ENCODE measurements around the gene ZNF532.
A peak's percentile ranks its signal among the peaks of the same experiment; 100 is the strongest.

Gene ZNF532

DNA sequence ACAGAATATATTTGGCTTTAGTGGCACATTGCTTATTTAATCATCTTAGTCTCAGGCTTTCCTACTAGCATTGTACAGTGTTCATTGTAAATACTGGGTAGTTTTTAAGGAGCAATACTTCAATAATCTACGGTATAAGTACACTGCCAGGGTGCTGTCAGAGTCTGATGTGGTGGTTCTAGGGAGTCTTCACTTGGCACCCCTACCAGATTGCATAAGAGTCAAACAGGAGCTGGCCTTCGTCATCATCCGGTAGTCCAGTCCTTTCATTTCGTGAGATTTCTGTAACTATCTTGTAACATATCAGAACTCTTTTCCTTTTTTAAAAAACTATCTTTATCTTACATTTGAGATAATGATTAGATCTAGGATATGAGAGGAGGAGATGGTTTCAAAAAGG is 91.1 kb downstream of the ZNF532 start:
- H3K27ac ChIP-seq (ENCODE audit: low read depth, low read length, severe bottlenecking) = no peak overlapping the region
- 100% methylated on average over 1 of the region's 4 CpGs; no CpG with 5 or more reads in 1 of the 2 experiments for WGBS, 2 experiments (ENCODE audit: insufficient coverage in 2 of 2)
- H3K36me3 ChIP-seq (ENCODE audit: control insufficient read depth, insufficient read depth, low read length) = peaks cover 66% of the 10 kb centered on the region
- H3K4me1 ChIP-seq (ENCODE audit: control insufficient read depth, insufficient read depth, low read length, poor library complexity, severe bottlenecking) = peaks cover 18% of the 10 kb centered on the region
- no peak overlapping the region for H3K4me3 ChIP-seq (ENCODE audit: extremely low read depth, insufficient read depth, low read length, poor library complexity, severe bottlenecking)
- no peaks in the 10 kb centered on the region for H3K9me3 ChIP-seq (ENCODE audit: control insufficient read depth, low read length)

DNA sequence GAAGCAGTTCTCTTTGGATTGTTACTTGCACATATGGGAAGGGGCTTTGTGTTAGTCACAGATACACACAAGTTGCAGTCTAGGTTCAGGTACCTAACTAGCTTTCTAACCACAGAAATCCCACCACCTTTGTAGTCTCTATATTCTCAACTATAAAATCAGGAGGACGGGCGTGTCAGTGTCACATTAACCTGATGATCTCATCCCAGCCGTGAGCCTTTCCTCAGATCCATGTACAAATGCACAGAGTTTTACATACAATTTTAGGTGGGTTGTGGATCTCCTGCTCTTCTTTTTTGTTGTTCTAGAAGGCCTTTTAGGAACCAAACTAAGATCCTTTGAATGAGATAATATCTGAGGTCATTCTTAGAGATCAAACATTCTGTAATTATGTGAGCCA is 94.0 kb downstream of the ZNF532 start:
- Histone ChIP-seq H3K36me3 (ENCODE audit: control insufficient read depth, insufficient read depth, low read length) (peaks cover 69% of the 10 kb centered on the region), H3K4me1 (ENCODE audit: control insufficient read depth, insufficient read depth, low read length, poor library complexity, severe bottlenecking) (no peaks in the 10 kb centered on the region), H3K27ac (ENCODE audit: low read depth, low read length, severe bottlenecking) (no peak overlapping the region), H3K9me3 (ENCODE audit: control insufficient read depth, low read length) (no peaks in the 10 kb centered on the region), H3K4me3 (ENCODE audit: extremely low read depth, insufficient read depth, low read length, poor library complexity, severe bottlenecking) (no peak overlapping the region)
- 93% methylated on average over 3 of the region's 3 CpGs; no CpG with 5 or more reads in 1 of the 2 experiments for WGBS, 2 experiments (ENCODE audit: insufficient coverage in 2 of 2)

DNA sequence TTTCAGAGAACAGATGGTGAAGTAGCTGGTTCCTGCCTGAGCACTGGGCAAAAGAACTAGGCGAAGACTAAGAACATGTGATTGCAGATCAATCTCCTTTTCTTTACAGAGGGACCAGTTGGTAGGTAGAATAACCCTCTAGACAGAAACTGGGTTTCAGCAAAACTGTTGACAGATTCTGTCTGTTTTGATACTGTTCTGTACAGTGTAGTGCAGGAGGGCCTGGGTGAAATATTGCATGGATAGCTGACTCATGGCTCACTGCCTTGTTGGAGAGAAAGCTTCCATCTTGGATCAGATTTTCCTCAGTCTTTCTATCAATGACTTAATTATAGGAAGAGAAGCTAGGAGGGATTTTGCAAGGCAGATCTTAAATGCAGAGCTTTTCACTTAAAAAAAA is 95.8 kb downstream of the ZNF532 start:
- Histone ChIP-seq H3K4me1 (ENCODE audit: control insufficient read depth, insufficient read depth, low read length, poor library complexity, severe bottlenecking) (peaks cover 5% of the 10 kb centered on the region), H3K4me3 (ENCODE audit: extremely low read depth, insufficient read depth, low read length, poor library complexity, severe bottlenecking) (no peak overlapping the region), H3K9me3 (ENCODE audit: control insufficient read depth, low read length) (no peaks in the 10 kb centered on the region), H3K27ac (ENCODE audit: low read depth, low read length, severe bottlenecking) (no peak overlapping the region), H3K36me3 (ENCODE audit: control insufficient read depth, insufficient read depth, low read length) (peaks cover 55% of the 10 kb centered on the region)
- 100% methylated on average over 1 of the region's 1 CpG; no CpG with 5 or more reads in 1 of the 2 experiments for WGBS, 2 experiments (ENCODE audit: insufficient coverage in 2 of 2)

DNA sequence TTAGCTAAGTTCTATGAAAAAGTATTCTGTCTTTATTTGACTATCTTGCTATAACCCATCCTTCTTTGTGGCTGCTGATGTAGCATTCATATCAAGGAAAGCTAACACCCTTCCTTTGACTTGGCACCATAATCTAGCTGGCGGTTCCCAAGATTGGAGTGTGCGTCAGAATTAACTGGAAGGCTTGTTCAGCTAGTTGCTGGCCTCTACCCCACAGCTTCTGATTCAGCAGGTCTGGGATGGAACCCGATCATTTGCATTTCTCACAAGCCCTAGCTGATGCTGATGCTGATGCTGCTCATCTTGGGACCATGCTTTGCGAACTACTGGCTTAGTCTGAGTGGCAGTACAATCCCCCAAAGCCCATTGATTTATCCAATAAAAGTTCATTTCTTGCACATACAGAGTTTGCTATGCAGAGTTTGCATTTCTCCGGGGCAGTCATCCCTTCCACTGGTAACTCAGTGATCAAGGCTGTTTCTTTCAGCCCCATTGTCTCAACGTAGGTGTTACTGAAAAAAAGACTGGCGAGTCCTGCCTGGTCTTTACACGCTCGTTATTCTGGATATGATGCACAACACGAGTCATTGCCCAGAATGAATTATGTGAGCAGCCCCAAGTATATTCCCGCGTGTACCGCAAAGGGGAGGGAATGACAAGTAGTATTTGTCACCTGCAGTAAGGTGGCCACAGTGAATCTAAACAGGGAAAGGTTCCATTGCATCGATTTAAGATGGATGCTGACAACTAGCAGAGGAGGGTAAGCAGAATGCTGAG is 96.5 kb downstream of the ZNF532 start:
- Histone ChIP-seq H3K4me3 (ENCODE audit: extremely low read depth, insufficient read depth, low read length, poor library complexity, severe bottlenecking) (no peak overlapping the region), H3K36me3 (ENCODE audit: control insufficient read depth, insufficient read depth, low read length) (peaks cover 49% of the 10 kb centered on the region), H3K27ac (ENCODE audit: low read depth, low read length, severe bottlenecking) (no peak overlapping the region), H3K4me1 (ENCODE audit: control insufficient read depth, insufficient read depth, low read length, poor library complexity, severe bottlenecking) (peaks cover 10% of the 10 kb centered on the region), H3K9me3 (ENCODE audit: control insufficient read depth, low read length) (no peaks in the 10 kb centered on the region)
- 94 to 97% methylated on average over 14 of the region's 14 CpGs for WGBS, 2 experiments (ENCODE audit: insufficient coverage in 2 of 2)

DNA sequence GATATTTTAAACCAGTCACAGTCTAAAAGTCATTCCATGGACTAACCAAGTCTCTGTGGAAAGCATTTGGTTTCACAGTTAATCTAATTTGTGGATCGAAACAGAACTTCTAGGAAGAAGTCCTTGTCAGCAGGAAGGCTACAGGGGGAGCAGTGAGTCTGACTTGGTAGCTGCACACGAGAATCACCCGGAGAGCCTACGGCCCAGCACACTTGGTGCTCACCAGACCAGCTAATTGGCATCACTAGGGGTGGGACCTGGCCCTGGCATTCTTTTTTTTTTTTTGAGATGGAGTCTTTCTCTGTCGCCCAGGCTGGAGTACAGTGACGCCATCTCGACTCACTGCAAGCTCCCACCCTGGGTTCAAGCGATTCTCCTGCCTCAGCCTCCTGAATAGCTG is 97.7 kb downstream of the ZNF532 start:
- H3K27ac ChIP-seq (ENCODE audit: low read depth, low read length, severe bottlenecking) = no peak overlapping the region
- H3K4me3 ChIP-seq (ENCODE audit: extremely low read depth, insufficient read depth, low read length, poor library complexity, severe bottlenecking) = no peak overlapping the region
- WGBS, 2 experiments (ENCODE audit: insufficient coverage in 2 of 2) = 78 to 83% methylated on average over 4 of the region's 8 CpGs
- H3K4me1 ChIP-seq (ENCODE audit: control insufficient read depth, insufficient read depth, low read length, poor library complexity, severe bottlenecking) = peaks cover 16% of the 10 kb centered on the region
- peaks cover 52% of the 10 kb centered on the region for H3K36me3 ChIP-seq (ENCODE audit: control insufficient read depth, insufficient read depth, low read length)
- H3K9me3 ChIP-seq (ENCODE audit: control insufficient read depth, low read length) = no peaks in the 10 kb centered on the region

DNA sequence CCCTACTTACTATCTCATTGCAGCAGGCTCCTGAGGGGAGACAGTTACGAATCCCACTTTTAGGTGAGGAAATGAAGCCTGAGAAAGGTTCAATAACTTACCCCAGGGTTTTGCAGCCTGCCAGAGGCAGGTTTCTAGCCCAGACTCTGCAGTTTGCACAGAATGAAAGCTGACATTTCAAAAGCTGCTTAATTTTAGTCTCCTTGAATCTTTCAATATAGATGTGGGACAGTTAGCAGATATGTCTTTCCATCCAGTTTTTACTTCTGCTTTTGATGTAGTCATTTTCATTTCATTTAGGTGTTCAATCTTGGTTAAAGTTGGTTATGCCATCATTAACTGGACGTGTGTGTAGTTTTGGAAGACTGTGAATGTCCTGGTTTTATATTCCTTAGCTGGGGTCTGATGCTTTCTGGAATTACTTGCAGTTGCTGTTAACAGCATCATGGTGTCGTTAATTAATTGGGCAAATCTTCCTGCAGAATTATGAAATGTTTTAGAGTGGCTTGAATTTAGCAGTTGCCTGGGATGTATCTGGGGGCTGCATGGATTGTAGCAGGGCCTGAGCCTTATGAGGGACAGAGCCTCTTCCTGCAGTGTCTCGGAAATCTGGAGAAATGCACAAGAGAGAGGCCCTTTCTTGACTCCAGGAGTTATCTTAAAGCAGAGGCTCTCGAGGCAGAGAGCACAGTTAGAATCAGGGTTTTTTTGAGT is 100.8 kb downstream of the ZNF532 start:
- no peak overlapping the region for H3K4me3 ChIP-seq (ENCODE audit: extremely low read depth, insufficient read depth, low read length, poor library complexity, severe bottlenecking)
- no peaks in the 10 kb centered on the region for H3K9me3 ChIP-seq (ENCODE audit: control insufficient read depth, low read length)

DNA sequence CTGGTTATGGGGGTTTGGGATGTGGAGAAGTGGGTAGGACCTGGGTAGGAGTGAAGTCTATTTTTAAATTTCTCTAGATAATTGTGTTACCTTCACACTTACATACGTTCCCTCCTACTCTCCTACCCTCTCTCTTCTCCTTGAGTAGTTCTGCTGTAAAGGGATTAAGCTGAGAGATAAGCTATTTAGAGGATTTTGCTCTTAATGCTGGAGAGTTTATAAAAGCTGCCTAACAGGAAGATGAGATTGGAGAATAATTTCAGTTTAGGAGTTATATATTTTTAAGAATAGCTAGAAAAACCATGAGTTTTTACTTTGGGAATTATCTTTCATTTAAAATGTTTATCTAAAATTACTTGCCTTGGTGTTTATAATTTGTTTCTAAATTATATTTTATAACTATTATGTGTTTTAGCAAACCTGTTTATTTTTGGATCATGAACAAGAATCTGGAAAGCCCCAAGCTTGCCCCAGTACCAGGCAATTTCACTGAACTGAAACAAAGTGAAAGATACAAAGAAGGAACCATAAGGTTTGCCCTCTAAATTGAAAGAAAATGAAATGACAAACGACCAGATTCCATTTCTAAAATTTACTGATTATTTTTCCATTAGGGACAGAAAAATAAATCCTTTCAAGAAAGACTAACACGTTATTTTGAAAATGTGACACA is 101.5 kb downstream of the ZNF532 start:
- Histone ChIP-seq H3K27ac (ENCODE audit: low read depth, low read length, severe bottlenecking) (peak overlapping the region; percentile 55), H3K36me3 (ENCODE audit: control insufficient read depth, insufficient read depth, low read length) (peaks cover 61% of the 10 kb centered on the region), H3K9me3 (ENCODE audit: control insufficient read depth, low read length) (no peaks in the 10 kb centered on the region), H3K4me3 (ENCODE audit: extremely low read depth, insufficient read depth, low read length, poor library complexity, severe bottlenecking) (no peak overlapping the region), H3K4me1 (ENCODE audit: control insufficient read depth, insufficient read depth, low read length, poor library complexity, severe bottlenecking) (peaks cover 28% of the 10 kb centered on the region)
- WGBS, 2 experiments (ENCODE audit: insufficient coverage in 2 of 2) = no CpG with 5 or more reads among the region's 3 CpGs

More for the DNA sequence above, 100.8 kb downstream of the ZNF532 start:
- 75 to 86% methylated on average over 5 of the region's 5 CpGs for WGBS, 2 experiments (ENCODE audit: insufficient coverage in 2 of 2)
- Histone ChIP-seq H3K36me3 (ENCODE audit: control insufficient read depth, insufficient read depth, low read length) (peaks cover 61% of the 10 kb centered on the region), H3K4me1 (ENCODE audit: control insufficient read depth, insufficient read depth, low read length, poor library complexity, severe bottlenecking) (peaks cover 28% of the 10 kb centered on the region), H3K27ac (ENCODE audit: low read depth, low read length, severe bottlenecking) (peak overlapping the region; percentile 55)

DNA sequence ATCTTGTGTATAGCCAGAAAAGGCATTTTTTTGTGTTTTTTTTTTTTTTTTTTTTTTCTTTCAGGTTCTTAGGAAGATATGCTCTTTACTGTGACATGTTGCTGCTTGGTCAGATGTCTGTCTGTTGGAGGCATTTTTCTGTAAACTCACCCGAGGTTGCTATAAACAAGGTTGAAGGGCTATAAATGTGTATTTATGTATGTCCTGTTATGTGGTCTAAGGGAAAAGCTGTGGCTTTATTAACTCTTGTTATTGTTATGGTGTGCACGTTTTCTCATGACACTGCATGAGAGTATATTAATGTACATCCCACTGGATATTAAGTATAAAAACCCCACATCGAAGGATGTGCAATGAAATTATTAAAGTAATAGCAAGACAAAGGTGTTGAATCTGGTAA is 102.0 kb downstream of the ZNF532 start:
- WGBS, 2 experiments (ENCODE audit: insufficient coverage in 2 of 2) = 100% methylated on average over 1 of the region's 3 CpGs
- H3K4me1 ChIP-seq (ENCODE audit: control insufficient read depth, insufficient read depth, low read length, poor library complexity, severe bottlenecking) = peaks cover 28% of the 10 kb centered on the region
- H3K4me3 ChIP-seq (ENCODE audit: extremely low read depth, insufficient read depth, low read length, poor library complexity, severe bottlenecking) = no peak overlapping the region
- H3K27ac ChIP-seq (ENCODE audit: low read depth, low read length, severe bottlenecking) = no peak overlapping the region
- H3K36me3 ChIP-seq (ENCODE audit: control insufficient read depth, insufficient read depth, low read length) = peaks cover 61% of the 10 kb centered on the region
- no peaks in the 10 kb centered on the region for H3K9me3 ChIP-seq (ENCODE audit: control insufficient read depth, low read length)

DNA sequence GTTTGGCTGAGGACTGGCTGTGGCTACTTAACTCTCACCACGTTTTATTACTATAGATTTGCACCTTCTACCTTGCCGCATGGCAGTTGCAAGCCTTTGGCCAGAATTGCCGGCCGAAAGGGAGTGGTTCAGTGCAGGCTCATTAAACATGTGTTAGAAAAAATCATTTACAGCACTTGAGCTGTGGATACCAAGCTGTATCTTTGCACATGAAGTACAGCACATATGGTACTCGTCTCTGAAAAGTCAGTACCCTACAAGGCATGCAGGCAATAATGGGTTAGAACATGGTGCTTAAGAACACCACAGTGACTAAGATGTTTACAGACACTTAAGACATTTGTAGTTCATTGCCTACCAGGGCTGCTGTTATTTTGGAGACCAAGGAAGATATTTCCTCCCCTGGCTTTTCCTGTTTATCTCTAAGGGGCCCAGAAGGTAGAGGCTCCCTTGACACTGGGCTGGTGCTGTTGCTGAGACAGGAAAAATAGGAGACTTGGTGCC is 103.1 kb downstream of the ZNF532 start:
- WGBS, 2 experiments (ENCODE audit: insufficient coverage in 2 of 2) = 94 to 100% methylated on average over 5 of the region's 5 CpGs
- Histone ChIP-seq H3K27ac (ENCODE audit: low read depth, low read length, severe bottlenecking) (peak overlapping the region; percentile 78), H3K4me3 (ENCODE audit: extremely low read depth, insufficient read depth, low read length, poor library complexity, severe bottlenecking) (no peak overlapping the region), H3K4me1 (ENCODE audit: control insufficient read depth, insufficient read depth, low read length, poor library complexity, severe bottlenecking) (peaks cover 28% of the 10 kb centered on the region), H3K36me3 (ENCODE audit: control insufficient read depth, insufficient read depth, low read length) (peaks cover 63% of the 10 kb centered on the region), H3K9me3 (ENCODE audit: control insufficient read depth, low read length) (no peaks in the 10 kb centered on the region)

DNA sequence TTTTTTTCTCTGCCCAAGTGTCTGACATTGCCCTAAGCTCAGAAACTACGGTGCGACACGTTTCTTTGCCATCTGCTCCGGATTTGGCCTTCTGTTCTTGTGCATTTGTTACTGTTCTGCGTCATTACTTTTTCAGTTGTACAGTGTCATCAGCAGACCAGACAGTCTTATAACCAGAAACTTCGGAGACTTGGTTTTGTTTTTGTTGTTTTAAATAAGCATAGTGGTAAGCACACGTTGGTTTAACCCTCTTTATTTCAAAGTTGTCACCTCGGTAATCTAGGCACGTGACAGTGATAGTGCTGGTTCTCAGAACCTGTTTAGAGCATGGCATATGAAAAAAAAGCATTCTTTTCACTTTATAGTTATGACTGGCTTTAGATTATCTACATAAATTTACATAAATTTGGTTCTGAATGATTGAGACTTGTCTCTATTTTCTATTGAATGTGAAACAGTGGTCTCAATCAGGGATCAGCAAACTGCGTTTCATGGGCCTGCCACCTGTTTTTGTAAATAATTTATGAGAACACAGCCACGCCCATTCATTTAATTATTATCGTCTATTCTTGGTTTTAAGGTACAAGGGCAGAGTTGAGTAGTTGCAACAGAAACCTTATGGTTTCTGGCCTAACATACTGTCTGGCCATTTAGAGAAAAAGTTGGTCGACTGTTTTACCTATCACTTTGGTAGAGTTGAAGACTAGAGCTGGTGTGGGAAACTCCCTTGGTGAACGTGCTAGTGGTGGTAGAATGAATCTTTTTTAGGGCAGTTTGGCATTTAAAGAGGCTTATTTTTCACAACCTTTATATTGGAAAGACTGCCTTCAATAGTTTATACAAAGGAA is 106.5 kb downstream of the ZNF532 start:
- Histone ChIP-seq H3K4me3 (ENCODE audit: extremely low read depth, insufficient read depth, low read length, poor library complexity, severe bottlenecking) (no peak overlapping the region), H3K4me1 (ENCODE audit: control insufficient read depth, insufficient read depth, low read length, poor library complexity, severe bottlenecking) (peaks cover 18% of the 10 kb centered on the region), H3K27ac (ENCODE audit: low read depth, low read length, severe bottlenecking) (no peak overlapping the region), H3K9me3 (ENCODE audit: control insufficient read depth, low read length) (no peaks in the 10 kb centered on the region), H3K36me3 (ENCODE audit: control insufficient read depth, insufficient read depth, low read length) (peaks cover 87% of the 10 kb centered on the region)
- whole genome bisulfite sequencing, 2 experiments (ENCODE audit: insufficient coverage in 2 of 2) = 96 to 97% methylated on average over 8 to 11 of the region's 14 CpGs

Measured in mesodermal cell (in vitro differentiated cells).